ENCODE data around the gene SNAPIN. TPM values are rescaled to one million over a fixed set of nuclear protein-coding genes. Genes with fewer than 3 reads are reported as not detected.

SNAPIN gene
- total and polyA plus RNA-seq, 9 of the 15 experiments (the other 6 are each of a cell fraction or from before 2014, with no cell fraction given) = 11.2 to 43.9 (median 32.3) TPM

- Histone ChIP-seq H3K9me1 (ENCODE audit: control insufficient read depth, insufficient read depth, low read length) (no peaks in the 10 kb centered on the region), H3K4me2 (ENCODE audit: insufficient read depth, low read length) (no peak overlapping the region), H3K9me3 (replicated peaks; ENCODE audit: control insufficient read depth, insufficient read depth, low read depth, low read length) (no peaks in the 10 kb centered on the region), H3K4me1 (replicated peaks in 1 of 2; ENCODE audit: control insufficient read depth in 2 of 2, insufficient read depth in 2 of 2, low read length in 2 of 2) (no peaks in the 10 kb centered on the region; a peak in 1 of 5 replicates), H3K9ac (ENCODE audit: insufficient read depth in 1 of 2, low read depth in 2 of 2, low read length in 2 of 2) (0 out of 4 replicates have a peak overlapping the region, but pooled peaks of 1 of the 2 experiments have one; percentile 2), H3K27ac (ENCODE audit: extremely low read depth, low read depth, low read length) (no peak overlapping the region), H3K79me2 (ENCODE audit: control insufficient read depth, insufficient read depth, low read length) (peaks cover 23% of the 10 kb centered on the region), H3K36me3 (ENCODE audit: control insufficient read depth, insufficient read depth, low read length) (peaks cover 99% of the 10 kb centered on the region), H2AFZ (ENCODE audit: low read depth, low read length) (no peak overlapping the region), H4K20me1 (replicated peaks; ENCODE audit: control insufficient read depth, insufficient read depth, low read length) (no peaks in the 10 kb centered on the region; the same call in 1 of the 2 replicates), H3K27me3 (ENCODE audit: control insufficient read depth in 2 of 2, insufficient read depth in 2 of 2, low read length in 2 of 2) (no peaks in the 10 kb centered on the region), H3K4me3 (no peak overlapping the region)
- intact Hi-C loops (cut with micrococcal nuclease) (no loop called here), in situ Hi-C loops (cut with MboI) (no loop called here)
- DNase-seq (ENCODE audit: extremely low read depth in 1 of 4, low spot score in 3 of 4) (no peak), FAIRE-seq (no peak), ATAC-seq (no peak)
- no TSS peak for BruUV-seq (replicated peaks)
- 85% methylated on average over 10 of the region's 11 CpGs for WGBS (ENCODE audit: insufficient coverage, low coverage, missing lambda C conversion rate)
- ChIA-PET CTCF (ENCODE audit: low intra/inter-chr PET ratio) (no interaction called here), POLR2A (interaction anchor here (0.8 to 11.6 kb wide), 3 partner anchors 8 to 147 kb away, joined by 3 to 205 read pairs (median 23); partner anchors contain the start of gene S100A13)
- TF ChIP-seq L3MBTL2 (IDR thresholded peaks at IDR 0.05) (no peak), ZNF586 (CRISPR knock-in tag; conservative IDR thresholded peaks at IDR 0.05) (no peak), ZNF584 (CRISPR knock-in tag; IDR thresholded peaks at IDR 0.05; ENCODE audit: low read depth) (no peak), CBFA2T2 (conservative IDR thresholded peaks at IDR 0.05) (no peak), RNF219 (CRISPR knock-in tag; IDR thresholded peaks at IDR 0.05) (no peak), ZNF766 (CRISPR knock-in tag; conservative IDR thresholded peaks at IDR 0.05) (no peak), RBM14 (IDR thresholded peaks at IDR 0.05; ENCODE audit: borderline replicate concordance, insufficient read depth, low read depth, low read length) (no peak), NR2F6 (CRISPR knock-in tag; IDR thresholded peaks at IDR 0.05) (no peak), GATA2 (CRISPR knock-in tag; IDR thresholded peaks at IDR 0.05) (no peak), SOX6 (IDR thresholded peaks at IDR 0.05) (no peak)
- TF ChIP-seq, protein P1, sequence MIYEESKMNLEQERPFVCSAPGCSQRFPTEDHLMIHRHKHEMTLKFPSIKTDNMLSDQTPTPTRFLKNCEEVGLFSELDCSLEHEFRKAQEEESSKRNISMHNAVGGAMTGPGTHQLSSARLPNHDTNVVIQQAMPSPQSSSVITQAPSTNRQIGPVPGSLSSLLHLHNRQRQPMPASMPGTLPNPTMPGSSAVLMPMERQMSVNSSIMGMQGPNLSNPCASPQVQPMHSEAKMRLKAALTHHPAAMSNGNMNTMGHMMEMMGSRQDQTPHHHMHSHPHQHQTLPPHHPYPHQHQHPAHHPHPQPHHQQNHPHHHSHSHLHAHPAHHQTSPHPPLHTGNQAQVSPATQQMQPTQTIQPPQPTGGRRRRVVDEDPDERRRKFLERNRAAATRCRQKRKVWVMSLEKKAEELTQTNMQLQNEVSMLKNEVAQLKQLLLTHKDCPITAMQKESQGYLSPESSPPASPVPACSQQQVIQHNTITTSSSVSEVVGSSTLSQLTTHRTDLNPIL (CRISPR knock-in tag; IDR thresholded peaks at IDR 0.05) = no peak
- TF ChIP-seq, protein P2, sequence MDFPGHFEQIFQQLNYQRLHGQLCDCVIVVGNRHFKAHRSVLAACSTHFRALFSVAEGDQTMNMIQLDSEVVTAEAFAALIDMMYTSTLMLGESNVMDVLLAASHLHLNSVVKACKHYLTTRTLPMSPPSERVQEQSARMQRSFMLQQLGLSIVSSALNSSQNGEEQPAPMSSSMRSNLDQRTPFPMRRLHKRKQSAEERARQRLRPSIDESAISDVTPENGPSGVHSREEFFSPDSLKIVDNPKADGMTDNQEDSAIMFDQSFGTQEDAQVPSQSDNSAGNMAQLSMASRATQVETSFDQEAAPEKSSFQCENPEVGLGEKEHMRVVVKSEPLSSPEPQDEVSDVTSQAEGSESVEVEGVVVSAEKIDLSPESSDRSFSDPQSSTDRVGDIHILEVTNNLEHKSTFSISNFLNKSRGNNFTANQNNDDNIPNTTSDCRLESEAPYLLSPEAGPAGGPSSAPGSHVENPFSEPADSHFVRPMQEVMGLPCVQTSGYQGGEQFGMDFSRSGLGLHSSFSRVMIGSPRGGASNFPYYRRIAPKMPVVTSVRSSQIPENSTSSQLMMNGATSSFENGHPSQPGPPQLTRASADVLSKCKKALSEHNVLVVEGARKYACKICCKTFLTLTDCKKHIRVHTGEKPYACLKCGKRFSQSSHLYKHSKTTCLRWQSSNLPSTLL (IDR thresholded peaks at IDR 0.05) = no peak
- TF ChIP-seq, protein P3, sequence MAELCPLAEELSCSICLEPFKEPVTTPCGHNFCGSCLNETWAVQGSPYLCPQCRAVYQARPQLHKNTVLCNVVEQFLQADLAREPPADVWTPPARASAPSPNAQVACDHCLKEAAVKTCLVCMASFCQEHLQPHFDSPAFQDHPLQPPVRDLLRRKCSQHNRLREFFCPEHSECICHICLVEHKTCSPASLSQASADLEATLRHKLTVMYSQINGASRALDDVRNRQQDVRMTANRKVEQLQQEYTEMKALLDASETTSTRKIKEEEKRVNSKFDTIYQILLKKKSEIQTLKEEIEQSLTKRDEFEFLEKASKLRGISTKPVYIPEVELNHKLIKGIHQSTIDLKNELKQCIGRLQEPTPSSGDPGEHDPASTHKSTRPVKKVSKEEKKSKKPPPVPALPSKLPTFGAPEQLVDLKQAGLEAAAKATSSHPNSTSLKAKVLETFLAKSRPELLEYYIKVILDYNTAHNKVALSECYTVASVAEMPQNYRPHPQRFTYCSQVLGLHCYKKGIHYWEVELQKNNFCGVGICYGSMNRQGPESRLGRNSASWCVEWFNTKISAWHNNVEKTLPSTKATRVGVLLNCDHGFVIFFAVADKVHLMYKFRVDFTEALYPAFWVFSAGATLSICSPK (IDR thresholded peaks at IDR 0.05; ENCODE audit: borderline replicate concordance) = no peak
- TF ChIP-seq, protein P4, sequence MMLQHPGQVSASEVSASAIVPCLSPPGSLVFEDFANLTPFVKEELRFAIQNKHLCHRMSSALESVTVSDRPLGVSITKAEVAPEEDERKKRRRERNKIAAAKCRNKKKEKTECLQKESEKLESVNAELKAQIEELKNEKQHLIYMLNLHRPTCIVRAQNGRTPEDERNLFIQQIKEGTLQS (IDR thresholded peaks at IDR 0.05) = no peak
- TF ChIP-seq, protein P4 (CRISPR knock-in tag; conservative IDR thresholded peaks at IDR 0.05) = no peak
These were observed 16.3 kb upstream of the SNAPIN start for GRCh38 chr1:153642161-153642560.

Measured in K562 (cell line).